Osteoblast (primary cell): Measurements from ENCODE around the gene RPUSD2. TPM values are rescaled to one million over a fixed set of nuclear protein-coding genes. Genes with fewer than 3 reads are reported as not detected.
A peak's percentile ranks its signal among the peaks of the same experiment; 100 is the strongest.

ENCODE experiments used
- DNase-seq: peaks from one replicate; pipeline ENCODE4 v3.0.0; 2011; ENCODE audit warnings: low spot score, mixed read lengths; ENCODE audit not compliant: insufficient read length; ENCODE audit errors: missing footprints
- H2AFZ ChIP-seq: 2 replicates; pipeline ENCODE4 v1.6.0; 2011; ENCODE audit warnings: mild to moderate bottlenecking, low read length
- H3K27ac ChIP-seq: 2 replicates; pipeline ENCODE4 v1.5.1; 2011; ENCODE audit warnings: mild to moderate bottlenecking, low read depth, low read length, moderate library complexity
- H3K27me3 ChIP-seq: 2 replicates; pipeline ENCODE4 v1.6.0; 2012; ENCODE audit warnings: mild to moderate bottlenecking, control low read depth, inconsistent platforms, low read length, moderate library complexity; ENCODE audit not compliant: insufficient read depth
- H3K36me3 ChIP-seq: 2 replicates; pipeline ENCODE4 v1.5.1; 2011; ENCODE audit warnings: mild to moderate bottlenecking, low read length, control low read depth, moderate library complexity; ENCODE audit not compliant: insufficient read depth
- H3K4me1 ChIP-seq: 2 replicates; pipeline ENCODE4 v1.5.1; 2011; ENCODE audit warnings: mild to moderate bottlenecking, low read length, control low read depth, moderate library complexity; ENCODE audit not compliant: insufficient read depth
- H3K4me2 ChIP-seq: 2 replicates; pipeline ENCODE4 v1.6.0; 2011; ENCODE audit warnings: mild to moderate bottlenecking, low read length; ENCODE audit not compliant: insufficient read depth
- H3K4me3 ChIP-seq: fragments of 200-600 bp; sonication (generic); 3 replicates; pipeline ENCODE4 v1.5.1; 2012; ENCODE audit warnings: mild to moderate bottlenecking, low read length, inconsistent platforms; ENCODE audit not compliant: insufficient read depth
- H3K79me2 ChIP-seq: 2 replicates; pipeline ENCODE4 v1.6.0; 2012; ENCODE audit warnings: mild to moderate bottlenecking, low read length, control low read depth, inconsistent platforms; ENCODE audit not compliant: insufficient read depth
- H3K9me3 ChIP-seq: 2 replicates; pipeline ENCODE4 v1.5.1; 2011; ENCODE audit warnings: low read depth, low read length, control low read depth
- H4K20me1 ChIP-seq: 2 replicates; pipeline ENCODE4 v1.6.0; 2012; ENCODE audit warnings: mild to moderate bottlenecking, low read length, control low read depth; ENCODE audit not compliant: insufficient read depth
- CTCF ChIP-seq: IDR thresholded peaks from 2 replicates; pipeline ENCODE4 v1.5.1; 2011; ENCODE audit warnings: mild to moderate bottlenecking, low read depth, low read length, moderate library complexity; ENCODE audit errors: extremely low read depth
- total RNA-seq: library from RNA; depleted of rRNA; stranded (reverse); fragments of >200 nt; gene quantifications from 2 replicates; pipeline ENCODE4 v1.2.3, GENCODE V29; 2012

Gene RPUSD2
- total RNA-seq, 1 donor, result 9.0 TPM

- no peak for DNase-seq
- H3K4me3 ChIP-seq, result no peak overlapping the region
Measured at GRCh38 chr15:40590667-40591050, 21.6 kb downstream of the RPUSD2 start.

GRCh38 chr15:40591389-40591788 is 22.3 kb downstream of the RPUSD2 start:
- Histone ChIP-seq H3K4me2 (no peak overlapping the region), H3K79me2 (peaks cover 16% of the 10 kb centered on the region), H3K4me3 (no peak overlapping the region), H3K27ac (no peak overlapping the region), H4K20me1 (no peaks in the 10 kb centered on the region), H3K27me3 (no peaks in the 10 kb centered on the region), H3K36me3 (no peaks in the 10 kb centered on the region), H2AFZ (no peak overlapping the region), H3K9me3 (no peaks in the 10 kb centered on the region), H3K4me1 (peaks cover 9% of the 10 kb centered on the region)
- no peak for DNase-seq
- TF ChIP-seq CTCF, result no peak

More at GRCh38 chr15:40590667-40591050, 21.6 kb downstream of the RPUSD2 start:
- no peak for TF ChIP-seq CTCF
- Histone ChIP-seq H4K20me1 (no peaks in the 10 kb centered on the region), H3K36me3 (no peaks in the 10 kb centered on the region), H3K9me3 (no peaks in the 10 kb centered on the region), H3K4me2 (peak overlapping the region; percentile 60), H3K79me2 (peaks cover 9% of the 10 kb centered on the region), H3K27me3 (no peaks in the 10 kb centered on the region), H2AFZ (peak overlapping the region; percentile 57), H3K4me1 (peaks cover 7% of the 10 kb centered on the region), H3K27ac (no peak overlapping the region)

- Histone ChIP-seq H4K20me1 (no peaks in the 10 kb centered on the region), H3K4me2 (no peak overlapping the region), H3K79me2 (peaks cover 34% of the 10 kb centered on the region), H3K36me3 (no peaks in the 10 kb centered on the region), H3K27ac (no peak overlapping the region), H3K4me3 (no peak overlapping the region), H3K9me3 (no peaks in the 10 kb centered on the region), H3K4me1 (peaks cover 9% of the 10 kb centered on the region), H3K27me3 (no peaks in the 10 kb centered on the region), H2AFZ (no peak overlapping the region)
- DNase-seq, result no peak
- TF ChIP-seq CTCF, result no peak
Measured at GRCh38 chr15:40593165-40593564, 24.1 kb downstream of the RPUSD2 start.

- TF ChIP-seq CTCF, result no peak
- H3K79me2 ChIP-seq, result peaks cover 40% of the 10 kb centered on the region
- H3K27me3 ChIP-seq, result no peaks in the 10 kb centered on the region
- H2AFZ ChIP-seq, result peak within 1 kb of the TSS; percentile 97
- DNase-seq, result peak; percentile 91
- H3K36me3 ChIP-seq, result no peaks in the 10 kb centered on the region
- H3K4me2 ChIP-seq, result peak within 1 kb of the TSS; percentile 99
- peak within 1 kb of the TSS; percentile 96 for H3K27ac ChIP-seq
- peak within 1 kb of the TSS; percentile 86 for H3K4me3 ChIP-seq
- no peaks in the 10 kb centered on the region for H4K20me1 ChIP-seq
- H3K4me1 ChIP-seq, result peaks cover 9% of the 10 kb centered on the region
- no peaks in the 10 kb centered on the region for H3K9me3 ChIP-seq
Measured at GRCh38 chr15:40593588-40594428, 24.7 kb downstream of the RPUSD2 start, which contains the start of gene KNL1. Gene KNL1 (plus strand): TSS chr15:40594249. CDS start chr15:40602932, 8,683 bp downstream.
